Mesenteric fat pad (tissue), 1 donor: ENCODE data around the gene MYH4. TPM values are rescaled to one million over a fixed set of nuclear protein-coding genes. Genes with fewer than 3 reads are reported as not detected.

Source experiments
- DNase-seq: peaks from one replicate; pipeline ENCODE4 v3.0.0-alpha.2; 2020; ENCODE audit warnings: low spot score
- total RNA-seq: library from RNA; stranded (reverse); fragmentation: NEBNext Ultra II Directional; extraction: Animal tissue kit (Norgen Biotek cat#: 25700); gene quantifications from one replicate; pipeline ENCODE4 v1.2.1, GENCODE V29; 2021
- donor health status: DM: yes; HTN: yes; CAD: no.

MYH4 gene
- total RNA-seq, 1 donor from 2014 or later = not detected

DNA sequence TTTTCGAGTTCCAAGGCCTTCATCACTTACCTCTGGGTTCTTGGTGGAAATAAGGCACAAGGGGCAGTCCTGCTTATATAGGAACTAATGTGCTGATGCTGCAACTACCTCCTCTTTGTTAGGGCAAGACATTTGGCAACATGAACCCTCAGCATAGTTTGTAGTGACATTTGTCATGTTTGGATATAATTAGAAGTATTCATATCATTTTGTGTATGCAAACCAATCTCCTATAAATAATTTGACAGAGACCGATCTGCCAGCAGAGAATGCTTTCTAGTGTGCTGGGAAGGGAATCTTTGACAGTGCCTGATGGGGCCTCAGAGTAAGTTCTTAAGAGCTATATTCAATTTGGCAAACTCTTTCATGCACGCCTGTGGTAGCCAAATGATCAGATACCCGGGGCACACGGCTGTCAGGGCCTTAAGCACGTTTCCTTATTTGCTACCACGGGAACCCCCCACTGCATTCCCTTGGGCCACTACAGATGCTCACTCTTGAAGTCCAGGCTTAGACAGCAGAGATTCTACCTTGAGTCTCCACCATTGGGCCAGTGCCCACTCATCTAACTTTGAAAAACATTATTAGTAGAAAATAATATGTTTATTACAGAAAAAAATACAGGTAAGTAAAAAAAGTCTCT is 47.3 kb downstream of the MYH4 start, which contains the start of gene MYH8:
TSS of gene MYH8 (minus strand) at position 51 of the 643 bp plus-strand sequence. CDS start 1,723 bp downstream, outside the sequence.
- no peak for DNase-seq

DNA sequence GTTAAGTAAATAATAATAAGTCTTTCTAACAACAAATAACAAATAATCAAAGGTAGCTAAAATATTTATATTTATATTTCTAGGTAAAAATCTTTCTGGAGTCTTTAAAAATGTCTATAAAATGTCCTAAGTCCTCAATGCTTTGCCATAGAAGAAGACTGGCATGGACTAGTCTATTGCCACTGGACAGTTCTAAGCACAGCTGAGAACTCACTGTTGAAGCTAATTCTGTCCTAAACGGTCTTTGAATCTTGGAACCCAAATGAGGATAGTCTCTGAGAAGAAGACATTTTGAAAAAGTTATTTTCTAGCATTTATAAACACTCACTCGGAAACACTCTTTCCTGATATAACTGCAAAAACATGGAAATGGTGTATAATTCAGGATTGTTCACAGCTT is 48.1 kb downstream of the MYH4 start:
- DNase-seq = no peak

DNA sequence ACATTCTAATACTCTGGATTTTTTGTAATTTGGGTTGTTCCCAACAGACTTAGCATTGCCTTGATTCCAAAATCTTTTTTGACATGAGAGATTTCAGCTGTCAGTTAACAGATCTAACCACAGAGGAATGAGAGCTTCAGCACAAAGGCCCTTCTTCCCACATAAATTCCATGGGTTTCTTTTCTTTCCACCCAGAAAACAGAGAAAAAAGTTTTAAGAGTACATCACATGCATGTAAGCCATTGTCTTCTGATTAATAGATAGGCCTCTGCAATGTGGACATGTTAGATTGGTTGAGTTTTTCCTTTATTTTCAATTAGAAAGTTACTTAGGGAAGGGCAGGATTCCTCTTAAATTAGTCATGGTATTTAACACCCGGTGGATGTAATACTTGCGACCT is 48.5 kb downstream of the MYH4 start:
- DNase-seq = no peak

DNA sequence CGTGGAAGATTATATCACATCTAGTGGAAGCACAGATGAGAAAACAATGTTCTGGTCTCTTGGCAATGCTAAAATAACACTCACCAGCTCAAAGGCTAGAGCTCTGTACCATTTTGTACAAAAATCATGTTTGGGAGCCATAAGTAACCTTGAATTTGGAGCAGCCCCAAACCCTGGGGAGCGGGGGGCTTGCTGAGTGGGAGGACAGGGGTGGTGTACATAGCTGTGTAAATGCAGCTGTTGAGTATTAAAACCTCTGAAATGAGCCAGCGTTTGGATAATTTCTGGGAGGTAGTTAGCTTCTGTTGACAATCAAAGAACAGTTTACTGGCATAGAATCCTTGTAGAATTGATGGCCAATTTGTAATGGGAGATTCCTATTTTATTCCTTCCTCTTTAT is 51.9 kb downstream of the MYH4 start:
- no peak for DNase-seq

DNA sequence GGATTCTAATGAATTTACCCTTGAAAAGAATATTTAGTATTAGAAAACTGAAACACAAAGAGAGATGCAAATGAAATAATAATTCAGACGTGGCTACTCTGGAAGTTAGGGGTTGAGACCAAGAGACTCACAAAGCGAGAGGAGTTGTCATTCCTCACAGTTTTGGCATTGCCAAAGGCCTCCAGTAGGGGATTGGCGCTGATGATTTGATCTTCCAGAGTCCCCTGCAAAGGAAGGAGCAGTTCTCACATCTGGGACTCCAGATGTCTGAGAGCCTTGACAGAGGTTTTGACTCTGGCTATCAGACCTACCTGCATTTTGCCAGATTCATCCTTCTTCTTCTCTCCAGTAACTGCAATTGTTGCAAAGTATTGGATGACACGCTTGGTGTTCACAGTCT is 54.2 kb downstream of the MYH4 start:
- DNase-seq = no peak

DNA sequence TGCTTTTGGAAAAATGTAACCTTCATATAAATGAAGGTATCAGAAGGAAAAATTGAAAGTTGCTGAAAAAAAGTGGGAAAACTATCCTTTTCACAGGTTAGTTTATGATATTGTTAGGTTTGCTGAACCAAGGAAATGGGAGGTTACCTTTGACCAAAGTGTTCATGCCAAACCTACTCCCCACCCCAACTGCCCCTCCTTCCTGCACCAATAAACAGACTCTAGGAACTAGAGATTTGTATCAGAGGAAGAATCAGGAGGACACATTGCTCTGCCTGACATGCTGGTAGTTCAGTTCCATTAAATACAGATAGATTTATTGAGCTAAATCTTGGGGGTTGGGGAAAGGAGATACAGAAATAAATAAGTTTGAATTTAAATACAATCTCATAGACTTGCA is 65.8 kb downstream of the MYH4 start:
- DNase-seq = no peak

DNA sequence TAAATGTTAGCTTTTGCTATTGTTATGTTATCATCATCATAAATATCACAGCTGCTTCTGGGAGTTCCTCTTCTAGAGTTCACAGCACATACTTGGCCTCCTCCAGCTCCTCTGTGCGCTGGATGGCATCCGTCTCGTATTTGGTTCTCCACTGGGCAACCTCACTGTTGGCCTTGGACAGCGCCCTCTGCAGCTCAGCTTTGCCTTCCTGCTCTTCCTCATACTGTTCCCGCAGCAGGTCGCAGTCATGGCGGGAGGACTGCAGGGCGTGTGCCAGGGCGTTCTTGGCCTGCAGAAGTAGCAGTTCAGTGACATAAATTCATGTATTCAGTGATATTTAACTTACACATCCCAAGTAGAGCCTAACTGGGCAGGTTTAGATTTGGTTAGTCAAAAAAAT is 71.0 kb downstream of the MYH4 start:
- no peak for DNase-seq

DNA sequence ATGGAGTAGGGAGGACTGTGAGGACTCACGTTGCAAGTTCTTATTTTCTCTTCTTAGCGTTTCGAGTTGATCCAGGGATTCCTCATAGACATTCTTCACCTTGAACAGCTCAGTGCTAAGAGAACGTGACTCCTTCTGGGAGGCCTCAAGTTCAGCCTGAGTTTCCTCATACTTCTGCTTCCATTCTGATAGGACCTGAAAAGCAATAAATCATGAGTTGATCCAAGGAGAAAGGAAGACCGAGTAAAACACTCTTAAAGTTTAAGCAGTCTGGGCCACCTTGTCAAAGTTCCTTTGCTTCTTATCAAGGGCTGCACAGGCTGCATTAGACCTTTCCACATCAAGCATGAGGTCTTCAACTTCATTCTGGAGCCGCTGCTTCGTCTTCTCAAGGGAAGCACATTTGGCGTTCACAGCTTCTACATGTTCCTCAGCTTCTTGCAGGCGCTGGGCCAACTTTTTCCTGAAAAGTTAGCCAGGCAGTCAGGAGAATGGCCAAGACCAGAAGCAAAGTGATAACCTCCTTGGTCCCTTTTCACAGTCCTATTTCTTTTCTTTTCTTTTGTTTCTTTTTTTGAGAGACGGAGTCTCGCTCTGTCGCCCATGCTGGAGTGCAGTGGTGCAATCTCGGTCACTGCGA is 72.7 kb downstream of the MYH4 start:
- DNase-seq = no peak

DNA sequence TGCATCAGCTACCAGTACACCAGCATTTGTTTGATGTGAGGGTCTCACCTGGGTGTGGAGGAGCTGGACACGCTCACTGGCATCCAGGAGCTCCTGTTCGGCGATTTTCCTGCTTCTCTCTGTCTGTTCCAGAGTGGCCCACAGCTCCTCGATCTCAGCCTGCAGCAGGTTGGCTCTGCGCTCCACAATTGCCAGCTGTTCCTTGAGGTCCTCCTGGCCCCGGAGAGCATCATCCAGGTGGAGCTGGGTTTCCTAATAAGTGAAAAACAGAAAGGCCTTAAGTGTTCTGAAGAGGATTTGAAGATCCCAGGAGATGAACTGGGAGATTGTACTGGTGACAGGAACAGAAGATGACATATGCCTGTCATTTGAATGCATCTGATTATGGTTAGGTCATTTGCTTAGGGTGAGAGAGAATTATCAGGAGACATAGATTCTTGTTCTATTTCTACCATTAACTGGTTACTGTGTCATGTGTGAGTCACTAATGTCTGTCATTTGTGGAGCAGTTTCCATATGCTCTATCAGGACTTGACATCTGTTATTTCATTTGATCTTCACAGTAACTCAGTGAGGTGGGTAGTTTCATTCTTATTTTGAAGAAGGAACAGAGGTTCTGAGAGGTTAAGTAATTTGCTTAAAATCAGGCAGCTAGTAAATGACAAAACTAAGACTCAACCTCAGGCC is 75.0 kb downstream of the MYH4 start:
- no peak for DNase-seq

Other genes with a start within 250 kb of the MYH4 start
- gene MYH13, start 96.6 kb downstream of the MYH4 start, total RNA-seq = not detected
- not detected for gene MYH8, start 47.6 kb downstream of the MYH4 start, total RNA-seq
- 0.06 TPM for gene MYH1, start 49.0 kb upstream of the MYH4 start, total RNA-seq
- not detected for gene MYH2, start 80.1 kb upstream of the MYH4 start, total RNA-seq
- gene MYH3, start 187.8 kb upstream of the MYH4 start, total RNA-seq = 3.8 TPM
- 42.9 TPM for gene SCO1, start 228.0 kb upstream of the MYH4 start, total RNA-seq
- 6.8 TPM for gene ADPRM, start 228.0 kb upstream of the MYH4 start, total RNA-seq